HepG2 (cell line): ENCODE measurements around the gene PSME3IP1. TPM values are rescaled to one million over a fixed set of nuclear protein-coding genes. Genes with fewer than 3 reads are reported as not detected.

Experiments used
- CBX1 ChIP-seq: IDR thresholded peaks from one replicate; pipeline ENCODE4 v1.6.1; 2016; ENCODE audit warnings: antibody characterized with exemption, low read depth
- ETS1 ChIP-seq: sonication (generic); formaldehyde crosslinking; IDR thresholded peaks from 2 replicates; pipeline ENCODE4 v1.4.0; 2020; ENCODE audit warnings: missing genetic modification reagents
- EZH2 ChIP-seq: conservative IDR thresholded peaks from 2 replicates; pipeline ENCODE4 v1.6.1; 2012; ENCODE audit warnings: mild to moderate bottlenecking, low read depth, low read length, moderate library complexity
- HDAC2 ChIP-seq: sonication (generic); formaldehyde crosslinking; IDR thresholded peaks from 2 replicates; pipeline ENCODE4 v1.4.0; 2020; ENCODE audit warnings: missing genetic modification reagents
- HES4 ChIP-seq: sonication (generic); formaldehyde crosslinking; IDR thresholded peaks from 2 replicates; pipeline ENCODE4 v1.9.0; 2021; ENCODE audit warnings: mild to moderate bottlenecking, missing genetic modification reagents, borderline replicate concordance
- KAT8 ChIP-seq: IDR thresholded peaks from 2 replicates; pipeline ENCODE4 v1.6.1; 2016; ENCODE audit warnings: missing genetic modification reagents, missing compliant biosample characterization
- KLF6 ChIP-seq: IDR thresholded peaks from 2 replicates; pipeline ENCODE4 v1.8.0; 2016; ENCODE audit warnings: missing biosample characterization, missing genetic modification reagents
- MAX ChIP-seq: IDR thresholded peaks from 2 replicates; pipeline ENCODE4 v1.6.1; 2012; ENCODE audit warnings: inconsistent platforms
- SPEN ChIP-seq: sonication (generic); formaldehyde crosslinking; IDR thresholded peaks from 2 replicates; pipeline ENCODE4 v1.5.1; 2020; ENCODE audit warnings: low read depth, mild to moderate bottlenecking, missing genetic modification reagents
- TOPORS ChIP-seq: sonication (generic); formaldehyde crosslinking; IDR thresholded peaks from 2 replicates; pipeline ENCODE4 v1.8.0; 2023; ENCODE audit warnings: mild to moderate bottlenecking, missing genetic modification reagents
- ZBTB38 ChIP-seq: sonication (generic); formaldehyde crosslinking; IDR thresholded peaks from 2 replicates; pipeline ENCODE4 v1.5.1; 2020; ENCODE audit warnings: mild to moderate bottlenecking, missing genetic modification reagents
- ZBTB42 ChIP-seq: sonication (generic); formaldehyde crosslinking; IDR thresholded peaks from 2 replicates; pipeline ENCODE4 v1.5.0; 2020; ENCODE audit warnings: mild to moderate bottlenecking, missing genetic modification reagents
- ZFP90 ChIP-seq: sonication (generic); formaldehyde crosslinking; IDR thresholded peaks from 2 replicates; pipeline ENCODE4 v1.8.0; 2022; ENCODE audit warnings: missing genetic modification reagents, mild to moderate bottlenecking, inconsistent platforms, borderline replicate concordance
- ZNF317 ChIP-seq: sonication (generic); formaldehyde crosslinking; IDR thresholded peaks from 2 replicates; pipeline ENCODE4 v1.5.0; 2020; ENCODE audit warnings: mild to moderate bottlenecking, missing genetic modification reagents
- ZNF335 ChIP-seq: sonication (generic); formaldehyde crosslinking; IDR thresholded peaks from 2 replicates; pipeline ENCODE4 v1.4.0; 2020; ENCODE audit warnings: missing genetic modification reagents
- ZNF574 ChIP-seq: sonication (generic); formaldehyde crosslinking; IDR thresholded peaks from 2 replicates; pipeline ENCODE4 v1.4.0; 2020; ENCODE audit warnings: missing genetic modification reagents
- ZNF598 ChIP-seq: sonication (generic); formaldehyde crosslinking; IDR thresholded peaks from 2 replicates; pipeline ENCODE4 v1.5.1; 2020; ENCODE audit warnings: mild to moderate bottlenecking, missing genetic modification reagents, borderline replicate concordance
- ZNF615 ChIP-seq: sonication (generic); formaldehyde crosslinking; IDR thresholded peaks from 2 replicates; pipeline ENCODE4 v1.5.0; 2020; ENCODE audit warnings: mild to moderate bottlenecking, missing genetic modification reagents, borderline replicate concordance
- polyA plus RNA-seq, 8 experiments: library from polyadenylated mRNA; depleted of rRNA in 3 of 8; stranded (reverse) in 7 of 8; unstranded in 1 of 8; fragments of >200 nt; fragmentation: Illumina TruSeq in 4 of 8; extraction: Trizol in 4 of 8; gene quantifications; 2 replicates each; pipeline versions ENCODE4 v1.2.1 to v1.2.3, GENCODE V29; 2011 to 2016; ENCODE audit warnings: low read depth in 4 of 8, missing spikeins in 1 of 8, mixed read lengths in 1 of 8; ENCODE audit not compliant: insufficient read depth in 1 of 8
- total RNA-seq, 5 experiments: library from RNA; depleted of rRNA; stranded (reverse); fragments of >200 nt; fragmentation: Illumina TruSeq; extraction: Trizol; gene quantifications; 2 replicates each; pipeline ENCODE4 v1.2.3, GENCODE V29; 2016; ENCODE audit warnings: low read depth in 1 of 5
- TF ChIP-seq, protein P1 (sequence below): sonication (generic); formaldehyde crosslinking; IDR thresholded peaks from 2 replicates; pipeline ENCODE4 v1.5.1; 2020; ENCODE audit warnings: mild to moderate bottlenecking, missing genetic modification reagents, borderline replicate concordance

The PSME3IP1 gene
- total and polyA plus RNA-seq, 2 of the 13 experiments (the other 11 are each of a cell fraction or from before 2014, with no cell fraction given) = 90.8 to 99.8 TPM

DNA sequence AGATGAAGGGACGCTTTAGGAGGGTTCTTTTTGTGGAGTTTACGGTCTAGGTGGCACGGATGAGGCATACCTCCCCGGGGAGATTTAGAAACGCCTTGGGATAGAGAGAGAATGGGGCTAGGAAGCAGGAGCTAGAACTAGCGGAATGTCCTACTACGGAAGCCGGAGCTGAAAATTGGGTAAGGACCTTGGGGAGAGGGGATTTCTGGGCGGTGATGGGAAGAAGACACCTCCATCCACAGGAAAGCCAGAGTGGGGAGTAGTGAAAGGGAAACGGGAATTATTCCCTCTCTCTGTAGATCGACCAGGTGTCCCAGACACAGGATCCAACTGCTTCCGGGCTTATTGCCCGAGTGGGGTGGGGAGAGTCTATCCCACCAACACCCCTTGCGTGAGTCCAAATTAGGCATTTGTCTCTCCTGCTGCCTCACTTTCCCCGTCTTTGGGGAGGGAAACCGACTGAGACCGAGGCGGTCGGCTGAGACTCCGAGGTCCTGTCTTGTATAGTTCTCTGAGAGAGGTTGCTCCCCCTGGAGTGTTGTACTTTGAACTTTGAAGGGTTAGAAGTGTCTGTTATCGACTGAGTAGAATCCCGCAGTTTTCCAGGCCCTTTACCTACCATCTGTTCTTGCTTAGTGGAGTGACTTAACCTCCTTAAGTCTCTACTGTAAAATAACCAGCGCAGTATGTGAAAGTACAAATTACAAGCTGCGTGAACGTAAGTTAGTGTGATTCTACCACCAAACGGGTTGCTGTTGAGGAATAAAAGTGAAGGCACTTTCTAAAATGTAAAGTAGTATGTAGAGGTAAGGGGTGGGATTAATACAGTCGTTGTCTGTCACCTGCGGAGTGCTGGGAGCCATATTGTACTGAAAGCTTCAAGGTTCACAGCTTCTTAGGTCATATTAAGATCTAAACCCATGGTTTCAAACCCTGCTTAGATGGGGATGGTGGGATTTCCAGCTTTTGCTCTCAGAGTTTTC lies 1.3 kb upstream of the PSME3IP1 start (continued):
- peak; percentile 16 for TF ChIP-seq MAX
- 0 out of 2 replicates have a peak, but pooled peaks have one; percentile 20 for TF ChIP-seq ZNF574 (CRISPR knock-in tag)
- no peak for TF ChIP-seq ZBTB38 (CRISPR knock-in tag)
- TF ChIP-seq KLF6 (CRISPR knock-in tag) = peak; percentile 66; the same call in 1 of the 2 replicates
- no peak for TF ChIP-seq ZNF317 (CRISPR knock-in tag)
- TF ChIP-seq EZH2 = no peak
- peak; percentile 72; the same call in 1 of the 2 replicates for TF ChIP-seq ZNF615 (CRISPR knock-in tag)
- 0 out of 2 replicates have a peak, but pooled peaks have one; percentile 40 for TF ChIP-seq TOPORS
- TF ChIP-seq ZNF598 = peak; percentile 42; the same call in 1 of the 2 replicates
- TF ChIP-seq ZFP90 = 0 out of 2 replicates have a peak, but pooled peaks have one; percentile 14
- TF ChIP-seq ZBTB42 (CRISPR knock-in tag) = no peak
- peak; percentile 44; the same call in 1 of the 2 replicates for TF ChIP-seq SPEN
- 0 out of 2 replicates have a peak, but pooled peaks have one; percentile 59 for TF ChIP-seq HES4 (CRISPR knock-in tag)
- no peak for TF ChIP-seq CBX1
- no peak for TF ChIP-seq ZNF335 (CRISPR knock-in tag)
- TF ChIP-seq ETS1 = no peak
- peak; percentile 38 for TF ChIP-seq HDAC2 (CRISPR knock-in tag)
- 0 out of 2 replicates have a peak, but pooled peaks have one; percentile 31 for TF ChIP-seq KAT8 (CRISPR knock-in tag)
- TF ChIP-seq, protein P1, sequence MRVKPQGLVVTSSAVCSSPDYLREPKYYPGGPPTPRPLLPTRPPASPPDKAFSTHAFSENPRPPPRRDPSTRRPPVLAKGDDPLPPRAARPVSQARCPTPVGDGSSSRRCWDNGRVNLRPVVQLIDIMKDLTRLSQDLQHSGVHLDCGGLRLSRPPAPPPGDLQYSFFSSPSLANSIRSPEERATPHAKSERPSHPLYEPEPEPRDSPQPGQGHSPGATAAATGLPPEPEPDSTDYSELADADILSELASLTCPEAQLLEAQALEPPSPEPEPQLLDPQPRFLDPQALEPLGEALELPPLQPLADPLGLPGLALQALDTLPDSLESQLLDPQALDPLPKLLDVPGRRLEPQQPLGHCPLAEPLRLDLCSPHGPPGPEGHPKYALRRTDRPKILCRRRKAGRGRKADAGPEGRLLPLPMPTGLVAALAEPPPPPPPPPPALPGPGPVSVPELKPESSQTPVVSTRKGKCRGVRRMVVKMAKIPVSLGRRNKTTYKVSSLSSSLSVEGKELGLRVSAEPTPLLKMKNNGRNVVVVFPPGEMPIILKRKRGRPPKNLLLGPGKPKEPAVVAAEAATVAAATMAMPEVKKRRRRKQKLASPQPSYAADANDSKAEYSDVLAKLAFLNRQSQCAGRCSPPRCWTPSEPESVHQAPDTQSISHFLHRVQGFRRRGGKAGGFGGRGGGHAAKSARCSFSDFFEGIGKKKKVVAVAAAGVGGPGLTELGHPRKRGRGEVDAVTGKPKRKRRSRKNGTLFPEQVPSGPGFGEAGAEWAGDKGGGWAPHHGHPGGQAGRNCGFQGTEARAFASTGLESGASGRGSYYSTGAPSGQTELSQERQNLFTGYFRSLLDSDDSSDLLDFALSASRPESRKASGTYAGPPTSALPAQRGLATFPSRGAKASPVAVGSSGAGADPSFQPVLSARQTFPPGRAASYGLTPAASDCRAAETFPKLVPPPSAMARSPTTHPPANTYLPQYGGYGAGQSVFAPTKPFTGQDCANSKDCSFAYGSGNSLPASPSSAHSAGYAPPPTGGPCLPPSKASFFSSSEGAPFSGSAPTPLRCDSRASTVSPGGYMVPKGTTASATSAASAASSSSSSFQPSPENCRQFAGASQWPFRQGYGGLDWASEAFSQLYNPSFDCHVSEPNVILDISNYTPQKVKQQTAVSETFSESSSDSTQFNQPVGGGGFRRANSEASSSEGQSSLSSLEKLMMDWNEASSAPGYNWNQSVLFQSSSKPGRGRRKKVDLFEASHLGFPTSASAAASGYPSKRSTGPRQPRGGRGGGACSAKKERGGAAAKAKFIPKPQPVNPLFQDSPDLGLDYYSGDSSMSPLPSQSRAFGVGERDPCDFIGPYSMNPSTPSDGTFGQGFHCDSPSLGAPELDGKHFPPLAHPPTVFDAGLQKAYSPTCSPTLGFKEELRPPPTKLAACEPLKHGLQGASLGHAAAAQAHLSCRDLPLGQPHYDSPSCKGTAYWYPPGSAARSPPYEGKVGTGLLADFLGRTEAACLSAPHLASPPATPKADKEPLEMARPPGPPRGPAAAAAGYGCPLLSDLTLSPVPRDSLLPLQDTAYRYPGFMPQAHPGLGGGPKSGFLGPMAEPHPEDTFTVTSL (CRISPR knock-in tag) = peak; percentile 19; the same call in 1 of the 2 replicates
